GM10266 (cell line): ENCODE results near the gene GRIK4.

Source experiments
- DNase-seq: peaks from one replicate; pipeline ENCODE4 v3.0.0; 2012; ENCODE audit errors: extremely low spot score
- CTCF ChIP-seq: IDR thresholded peaks from 2 replicates; pipeline ENCODE4 v1.5.1; 2012; ENCODE audit warnings: mild to moderate bottlenecking, low read depth; ENCODE audit not compliant: control insufficient read depth, insufficient read depth; ENCODE audit errors: missing control alignments

Gene GRIK4

GRCh38 chr11:120869516-120870011, 358.0 kb downstream of the GRIK4 start:
- no peak for TF ChIP-seq CTCF
- DNase-seq: no peak

GRCh38 chr11:120871194-120871593, 359.6 kb downstream of the GRIK4 start:
- no peak for TF ChIP-seq CTCF
- DNase-seq: no peak

- TF ChIP-seq CTCF: no peak
- no peak for DNase-seq
Observed at GRCh38 chr11:120871924-120872323, 360.4 kb downstream of the GRIK4 start.

GRCh38 chr11:120873966-120874735, 362.6 kb downstream of the GRIK4 start:
- no peak for DNase-seq
- TF ChIP-seq CTCF: no peak

- no peak for TF ChIP-seq CTCF
Observed at GRCh38 chr11:120875986-120876385, 364.4 kb downstream of the GRIK4 start.

GRCh38 chr11:120877746-120878365, 366.3 kb downstream of the GRIK4 start:
- DNase-seq: no peak
- no peak for TF ChIP-seq CTCF

More at GRCh38 chr11:120875986-120876385, 364.4 kb downstream of the GRIK4 start:
- no peak for DNase-seq

- TF ChIP-seq CTCF: no peak
- no peak for DNase-seq
Observed at GRCh38 chr11:120878781-120879180, 367.2 kb downstream of the GRIK4 start.
